SW 1271 (cell line): ENCODE measurements around the gene E2F3.
"Not testable (repeated sequence)": the region's sequence is repeated elsewhere in the genome, so short reads cannot be mapped to it uniquely, and the experiment has no call there.

Experiments used
- DNase-seq, 2 experiments: peaks; one replicate each; lab custom pipeline; 2025; lab: John Stamatoyannopoulos, UW

The E2F3 gene

DNA sequence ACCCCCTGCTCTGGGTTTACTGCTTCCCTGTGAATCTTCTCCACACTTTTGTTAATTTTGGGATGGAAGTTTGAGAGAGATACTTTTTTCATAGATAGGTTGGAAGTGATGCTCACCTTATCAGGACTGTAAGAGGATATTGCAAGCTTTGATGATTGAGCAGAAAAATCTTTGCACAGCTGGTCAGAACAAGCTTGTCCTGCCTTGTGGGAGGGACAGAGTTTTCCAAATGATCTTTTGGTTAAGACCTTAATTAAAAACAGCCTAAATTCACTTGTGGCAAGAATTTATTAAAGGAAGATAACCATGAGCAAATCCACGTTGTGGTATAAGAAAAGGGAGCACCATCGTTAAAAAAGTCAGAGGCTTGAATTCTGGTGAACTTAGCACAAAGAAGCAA lies 32.2 kb downstream of the E2F3 start:
- DNase-seq: no peak

DNA sequence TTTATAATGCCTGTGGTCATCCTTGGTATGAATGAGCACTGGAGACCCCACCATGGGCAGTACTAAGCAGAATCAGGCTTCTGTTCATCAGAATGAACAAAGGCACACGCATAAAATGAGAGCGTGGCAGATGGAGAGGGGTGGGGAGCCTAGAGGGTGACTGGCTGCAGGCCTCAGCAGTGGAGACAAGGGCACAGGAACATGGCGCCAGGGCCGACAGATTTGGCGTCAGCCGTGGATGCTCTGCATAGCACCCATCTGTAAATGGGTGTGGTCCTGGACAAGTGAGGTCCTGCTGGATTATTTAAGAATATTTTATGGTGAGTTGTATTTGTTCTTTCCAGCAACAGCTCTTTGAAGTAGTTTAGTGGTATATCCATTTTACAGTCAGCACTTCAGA lies 33.1 kb downstream of the E2F3 start:
- DNase-seq: no peak

DNA sequence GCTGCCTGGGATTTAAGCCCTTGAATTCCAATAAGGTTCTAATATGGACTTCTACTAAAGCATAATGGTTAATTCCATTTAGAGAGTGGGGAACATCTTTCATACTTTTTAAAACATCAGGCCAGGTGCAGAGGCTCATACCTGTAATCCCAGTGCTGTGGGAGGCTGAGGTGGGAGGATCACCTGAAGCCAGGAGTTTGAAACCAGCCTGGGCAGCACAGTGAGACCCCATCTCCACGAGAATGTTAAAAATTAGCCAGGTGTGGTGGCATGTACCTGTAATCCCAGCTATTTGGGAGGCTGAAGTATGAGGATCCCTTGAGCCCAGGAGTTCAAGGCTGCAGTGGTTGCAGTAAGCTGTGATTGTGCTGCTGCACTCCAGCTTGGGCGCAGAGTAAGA lies 35.0 kb downstream of the E2F3 start:
- no peak for DNase-seq

DNA sequence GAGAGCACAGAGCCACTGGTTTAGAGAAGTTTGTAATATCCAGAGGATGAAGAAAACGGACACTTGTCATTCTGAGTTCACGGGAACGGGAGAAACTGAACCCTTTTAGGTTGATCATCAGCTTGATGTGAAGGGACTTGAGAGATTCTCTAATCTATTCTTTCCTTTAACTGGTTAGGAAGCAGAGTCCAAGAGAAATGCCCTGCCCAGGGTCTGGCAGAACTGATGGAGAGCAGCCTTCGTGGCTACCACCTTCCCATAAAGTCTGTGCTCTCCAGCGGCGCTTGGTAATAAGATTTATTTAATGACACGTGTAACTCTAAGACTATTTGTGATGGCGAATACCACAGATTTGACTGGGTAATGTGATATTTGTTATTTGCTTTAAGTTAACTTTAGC lies 36.0 kb downstream of the E2F3 start:
- no peak for DNase-seq

DNA sequence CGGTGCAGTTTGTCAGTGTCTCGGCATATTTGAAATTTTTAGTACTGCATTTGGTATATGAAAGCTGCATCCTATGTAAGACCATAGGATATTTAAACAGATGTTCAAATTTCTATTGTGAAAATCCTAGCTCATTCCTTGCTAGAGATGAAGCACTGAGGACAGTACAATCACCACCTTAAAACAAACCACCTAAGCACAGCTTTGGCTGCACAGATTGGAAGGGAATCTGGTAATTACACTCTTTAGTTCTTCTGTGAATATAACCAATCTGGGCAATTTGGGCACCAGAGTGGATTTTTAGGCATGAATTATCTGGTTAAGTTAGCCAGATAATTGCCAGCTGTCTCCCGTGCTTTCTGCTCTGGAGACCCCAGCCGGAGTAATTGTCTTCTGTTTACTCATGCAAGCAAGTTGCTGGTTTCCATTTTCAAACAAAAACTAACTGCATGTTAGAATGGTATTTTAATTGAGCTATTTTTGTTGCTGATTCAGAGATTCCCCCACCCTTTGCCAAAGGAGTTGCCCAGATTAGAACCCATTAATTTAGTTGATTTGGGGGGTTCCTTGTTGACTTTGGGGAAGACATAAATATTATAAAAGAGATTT lies 36.9 kb downstream of the E2F3 start:
- DNase-seq: no peak

DNA sequence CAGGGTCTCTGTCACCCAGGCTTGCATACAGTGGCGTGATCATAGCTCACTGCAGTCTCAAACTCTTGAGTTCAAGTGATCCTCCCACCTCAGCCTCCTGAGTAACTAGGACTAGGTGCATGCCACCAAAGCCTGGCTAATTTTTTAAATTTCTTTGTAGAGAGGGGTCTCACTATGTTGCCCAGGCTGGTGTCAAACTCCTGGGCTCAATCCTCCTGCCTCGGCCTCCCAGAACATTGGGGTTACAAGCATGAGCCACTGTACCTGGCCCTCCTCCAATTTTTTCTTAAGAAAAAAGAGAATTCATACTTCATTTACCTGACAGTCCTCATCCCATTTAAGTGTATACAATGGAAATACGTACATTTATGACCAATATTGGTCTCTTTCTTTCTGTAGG lies 37.9 kb downstream of the E2F3 start:
- DNase-seq: no peak

DNA sequence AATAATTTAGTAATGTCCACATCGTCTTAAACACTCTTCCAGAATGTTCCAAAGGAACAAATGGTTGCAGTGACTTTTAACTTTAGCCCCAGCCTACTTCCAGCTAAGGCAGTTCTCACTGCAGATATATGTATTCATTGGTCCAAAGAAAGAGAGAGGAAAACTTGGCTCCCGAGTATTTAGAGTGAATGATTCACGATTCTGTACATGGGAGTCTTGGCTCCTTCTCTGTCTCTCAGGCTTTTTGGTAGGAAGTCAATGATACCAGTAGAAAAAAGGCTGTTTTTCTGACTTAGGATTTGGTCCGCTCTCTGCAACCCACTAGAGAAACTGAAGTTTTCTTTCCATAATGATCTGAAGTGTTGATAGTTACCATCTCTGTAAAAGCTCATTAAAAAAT lies 38.6 kb downstream of the E2F3 start:
- DNase-seq: no peak

DNA sequence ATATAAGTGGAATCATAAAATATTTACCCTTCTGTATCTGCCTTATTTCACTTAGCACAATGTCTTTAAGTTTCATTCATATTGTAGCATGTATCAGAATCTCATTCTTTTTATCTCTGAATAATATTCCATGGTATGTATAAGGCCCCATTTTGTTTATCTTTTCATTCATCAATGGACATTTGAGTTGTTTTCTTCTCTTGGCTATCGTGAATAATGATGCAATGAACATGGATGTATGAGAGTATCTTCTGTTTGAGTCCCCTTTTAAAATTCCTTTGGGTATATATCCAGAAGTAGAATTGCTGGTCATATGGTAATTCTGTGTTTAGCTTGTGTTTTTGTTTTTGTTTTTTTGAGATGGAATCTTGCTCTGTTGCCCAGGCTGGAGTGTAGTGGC lies 39.6 kb downstream of the E2F3 start:
- DNase-seq: no peak

DNA sequence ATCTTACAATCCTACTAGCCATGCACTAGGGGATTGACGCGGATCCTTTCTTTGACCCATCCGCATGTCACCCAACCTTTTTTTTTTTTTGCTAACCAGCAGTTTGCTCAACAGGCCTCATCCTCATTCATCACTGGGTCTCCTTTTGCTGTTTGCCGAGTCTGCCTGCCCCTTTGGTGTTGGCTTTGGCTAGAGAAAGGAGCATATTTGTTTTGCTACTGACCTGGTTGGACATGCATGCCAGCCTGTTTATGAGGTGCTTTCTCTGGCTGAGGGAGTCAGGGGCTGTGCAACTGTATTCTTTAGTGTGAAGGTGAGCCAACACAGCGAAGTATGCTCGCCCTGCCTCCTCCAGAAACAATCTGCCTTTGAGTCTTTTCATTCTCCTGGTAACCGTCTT lies 40.2 kb downstream of the E2F3 start:
- no peak for DNase-seq

DNA sequence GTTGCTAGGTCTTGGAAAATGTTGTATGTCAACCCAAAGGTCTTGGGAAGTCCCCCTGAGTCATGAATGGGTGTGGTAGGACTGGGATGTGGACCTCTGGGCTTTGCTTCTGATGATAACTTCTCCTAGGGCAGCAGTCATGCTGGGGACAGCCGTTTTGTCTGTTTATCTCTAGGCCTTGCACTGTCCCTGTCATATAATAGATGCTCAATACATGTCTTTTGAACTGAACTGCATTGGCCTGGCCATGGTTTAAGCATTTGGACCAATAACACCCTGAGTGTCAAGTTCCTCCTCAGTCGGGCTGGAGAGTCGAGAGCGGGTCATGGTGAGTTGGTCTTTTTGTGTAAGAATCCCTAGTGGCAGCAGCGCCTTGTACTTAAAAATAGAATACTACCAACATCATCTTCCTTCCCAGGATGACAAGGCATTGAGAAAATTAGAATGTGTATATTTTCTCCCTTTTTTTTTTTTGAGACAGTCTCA lies 43.1 kb downstream of the E2F3 start:
- DNase-seq: peak in 1 of 2 experiments; percentile 15

DNA sequence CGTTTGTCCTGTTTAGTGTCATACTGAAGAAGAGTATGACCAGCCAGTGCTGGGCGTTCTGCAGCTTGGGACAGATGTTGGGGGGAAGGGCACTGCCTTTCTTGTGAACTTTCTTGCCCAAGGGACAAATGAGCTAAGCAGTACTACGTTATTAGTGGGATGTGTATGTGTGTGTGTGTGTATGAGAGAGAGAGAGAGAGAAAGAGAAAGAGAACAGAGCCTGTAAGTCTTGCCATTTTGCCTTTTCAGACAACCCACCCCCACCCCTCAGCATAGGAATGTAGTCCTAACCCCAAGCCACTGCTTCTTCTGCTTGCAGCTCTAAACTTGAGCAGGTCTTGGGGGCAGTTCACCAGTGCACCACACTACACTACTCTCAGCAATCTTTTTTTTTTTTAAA lies 45.5 kb downstream of the E2F3 start:
- no peak for DNase-seq

DNA sequence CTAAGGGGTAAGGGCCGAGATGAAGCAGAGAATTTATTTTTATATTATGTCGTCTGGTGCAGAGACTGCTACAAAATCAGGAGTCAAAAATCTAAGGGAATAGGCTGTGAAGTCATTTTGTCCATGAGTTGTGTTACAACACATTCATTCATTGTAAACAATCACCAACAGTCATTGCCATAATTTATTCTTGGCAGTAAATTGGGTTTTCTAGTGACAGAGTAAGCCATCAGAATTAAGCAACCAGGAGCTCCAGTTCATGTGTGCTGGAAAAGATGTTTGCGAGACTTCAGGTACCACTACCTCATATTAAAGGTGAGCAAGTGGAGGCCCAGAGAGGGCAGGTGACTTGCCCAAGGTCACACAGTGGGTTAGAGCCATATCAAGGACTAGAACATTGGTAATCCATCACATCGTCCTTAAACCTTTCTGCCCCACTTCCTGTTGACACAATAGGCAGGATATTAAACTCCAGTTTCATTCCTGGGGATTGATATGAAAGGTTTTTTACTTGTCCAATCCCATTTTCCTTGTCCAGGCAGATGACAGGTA lies 46.0 kb downstream of the E2F3 start:
- DNase-seq: no peak

DNA sequence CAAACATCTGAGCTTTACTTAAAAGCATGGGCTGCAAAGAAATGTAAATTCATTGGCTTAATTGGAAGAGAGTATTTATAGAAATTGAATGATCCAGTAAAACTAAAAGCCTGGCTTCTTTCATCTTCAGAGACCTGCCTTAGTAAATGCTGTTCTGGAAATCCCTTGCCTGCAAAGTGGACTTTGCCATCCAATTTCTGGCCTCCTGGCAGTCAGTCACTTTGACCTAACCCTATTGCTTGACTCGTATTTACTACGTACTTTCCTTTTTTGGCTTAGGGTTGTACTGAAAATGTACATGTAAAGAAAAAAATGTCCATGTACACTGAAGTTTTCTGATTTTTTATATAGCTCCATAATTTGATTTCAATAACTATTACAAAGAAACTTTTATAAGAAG lies 47.1 kb downstream of the E2F3 start:
- DNase-seq: no peak

DNA sequence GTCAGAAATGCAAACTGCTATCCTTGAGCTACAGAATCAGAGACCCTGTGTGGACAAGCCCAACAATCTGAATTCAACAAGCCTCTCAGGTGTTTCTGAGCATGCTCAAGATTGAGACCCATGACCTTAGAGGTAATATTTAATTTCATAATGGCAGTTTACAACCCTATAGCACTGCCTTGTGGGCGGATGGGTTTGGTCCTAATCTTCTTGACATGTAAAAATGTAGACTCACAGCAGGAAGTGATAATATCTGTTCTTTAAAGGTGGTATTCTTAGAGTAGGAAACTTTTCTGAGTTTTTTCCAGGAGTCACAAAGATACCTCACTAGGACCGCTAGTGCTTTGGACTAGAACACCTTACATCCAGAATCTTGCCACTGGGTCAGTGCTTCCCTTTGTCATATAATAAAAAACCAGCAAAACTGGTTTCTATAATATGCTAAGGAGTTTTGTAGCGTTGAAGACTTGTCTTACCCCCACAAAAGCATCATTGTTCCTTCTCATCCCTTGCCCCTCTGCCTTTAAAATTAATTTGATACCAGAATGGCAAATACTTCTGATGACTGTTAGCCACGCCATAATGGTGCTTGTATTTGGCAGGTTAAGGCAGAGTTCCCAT lies 52.6 kb downstream of the E2F3 start:
- no peak for DNase-seq

DNA sequence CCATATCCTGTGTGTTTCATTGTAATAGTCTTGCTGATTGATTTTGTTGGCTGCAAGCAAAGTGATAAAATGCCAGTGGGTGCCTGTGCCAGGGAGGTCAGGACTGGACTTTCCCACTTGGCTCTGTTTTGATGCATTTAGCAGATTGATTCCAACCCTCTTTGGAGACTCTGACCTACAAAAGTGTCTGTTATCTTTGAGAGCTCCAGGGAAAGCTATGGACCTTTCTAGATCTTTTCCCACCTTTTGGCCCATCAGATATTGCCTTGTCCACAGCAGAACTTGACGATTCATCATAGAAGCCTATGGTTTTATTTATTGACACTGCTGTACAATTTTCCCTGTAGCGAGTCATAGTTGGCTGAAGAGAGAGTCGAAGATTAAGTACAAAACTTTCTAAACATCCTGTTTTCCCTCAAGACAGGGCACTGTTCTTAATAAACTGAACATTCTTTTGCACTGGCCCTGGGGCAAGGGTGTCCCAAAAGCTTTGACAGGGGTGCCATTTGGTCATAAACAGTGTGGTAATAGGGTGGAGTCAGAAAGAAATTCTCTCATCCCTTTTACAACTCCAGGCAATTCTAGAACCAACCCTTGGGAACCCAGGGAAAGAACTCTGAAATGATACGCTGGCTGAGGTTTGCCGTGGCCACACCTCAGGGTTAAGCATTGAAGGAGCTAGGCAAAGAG lies 53.7 kb downstream of the E2F3 start:
- DNase-seq: no peak

DNA sequence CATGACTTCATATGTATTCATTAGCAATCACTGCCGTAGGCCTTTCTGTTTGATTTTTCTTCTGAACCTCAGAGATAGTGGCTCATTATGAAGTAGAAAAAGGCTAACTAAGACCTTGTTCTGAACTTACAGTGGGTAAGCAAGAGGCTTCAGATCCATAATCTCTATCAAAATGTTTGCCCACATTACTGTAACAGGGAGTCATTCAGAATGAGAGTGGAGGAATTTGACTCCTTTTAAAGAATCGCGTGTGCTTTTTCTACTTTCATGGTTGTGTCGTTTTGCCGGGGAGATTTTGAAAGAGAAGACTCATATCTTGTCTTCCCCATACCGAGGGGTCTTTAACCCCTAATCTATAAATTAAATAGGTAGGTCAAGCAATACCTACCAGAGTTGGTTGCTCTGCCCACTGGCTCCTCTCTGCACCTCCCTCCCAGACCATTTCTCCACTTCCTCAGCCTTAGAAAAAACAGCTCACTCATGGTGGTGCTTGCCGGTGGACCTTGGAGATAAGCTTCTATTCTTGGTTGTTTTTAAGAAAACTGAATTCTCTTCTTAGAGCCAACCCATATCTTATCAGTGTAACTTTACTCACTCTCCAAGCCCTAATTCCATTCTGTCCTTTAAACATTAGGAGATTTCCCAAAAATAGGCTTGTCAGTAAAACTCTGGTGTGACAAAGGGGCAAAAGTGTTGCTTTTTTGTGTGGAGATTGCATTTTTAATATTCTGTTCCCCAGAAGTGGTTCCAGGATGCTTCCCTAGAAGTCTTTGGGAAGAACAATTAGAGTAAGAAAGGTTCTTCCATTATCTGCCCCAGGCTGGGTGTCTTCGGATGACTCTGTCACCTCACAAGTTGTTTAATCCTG lies 56.6 kb downstream of the E2F3 start:
- no peak for DNase-seq

DNA sequence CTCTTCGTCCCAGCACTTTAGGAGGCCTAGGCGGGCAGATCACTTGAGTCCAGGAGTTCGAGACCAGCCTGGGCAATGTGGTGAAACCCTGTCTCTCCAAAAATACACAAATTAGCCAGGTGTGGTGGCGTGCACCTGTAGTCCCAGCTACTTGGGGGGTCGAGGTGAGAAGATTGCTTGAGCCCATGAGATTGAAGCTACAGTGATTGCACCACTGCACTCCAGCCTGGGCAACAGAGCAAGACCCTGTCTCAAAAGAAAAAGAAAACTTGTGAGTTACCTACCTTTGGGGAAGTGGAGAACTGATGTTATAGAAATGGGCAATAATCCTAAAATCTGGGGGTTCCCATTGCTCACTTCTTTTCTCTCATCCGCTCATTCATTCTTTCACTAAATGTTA lies 58.0 kb downstream of the E2F3 start:
- DNase-seq: no peak

DNA sequence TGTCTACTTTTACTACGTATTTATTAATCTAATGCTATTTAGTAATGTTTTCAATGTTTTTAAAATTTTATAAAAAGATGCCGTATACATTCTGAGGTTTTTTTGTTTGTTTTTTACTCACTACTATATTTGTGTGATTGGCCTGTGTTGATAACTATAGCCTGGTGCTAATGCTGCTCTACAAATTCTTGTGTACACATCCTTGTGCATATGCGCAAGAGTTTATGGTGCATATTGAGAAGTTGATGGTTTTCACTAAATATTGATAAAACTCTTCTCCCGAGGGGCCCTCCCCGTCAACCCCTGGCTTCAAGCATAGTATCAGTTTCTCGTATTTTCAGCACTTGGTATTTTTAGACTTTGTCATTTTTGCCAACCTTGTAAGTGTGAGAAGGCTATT lies 59.9 kb downstream of the E2F3 start:
- no peak for DNase-seq

DNA sequence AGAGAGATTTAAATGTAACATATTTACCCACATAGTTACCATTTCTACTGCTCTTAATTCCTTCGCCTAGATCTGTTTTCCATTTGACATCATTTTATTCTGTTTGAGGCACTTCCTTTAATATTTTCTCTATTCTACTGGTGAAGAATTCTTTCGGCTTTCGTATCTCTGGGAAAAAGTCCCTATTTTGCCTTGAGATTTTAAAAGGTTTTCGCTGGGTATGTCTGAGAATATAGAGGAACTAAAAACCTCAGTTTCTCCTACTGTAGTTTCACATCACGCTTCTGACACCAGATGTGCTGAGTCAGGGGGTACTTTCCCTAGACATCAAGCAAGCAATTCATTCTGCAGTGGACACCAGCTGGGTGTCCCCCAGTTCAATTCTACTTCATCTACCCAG lies 61.7 kb downstream of the E2F3 start:
- DNase-seq: no peak

DNA sequence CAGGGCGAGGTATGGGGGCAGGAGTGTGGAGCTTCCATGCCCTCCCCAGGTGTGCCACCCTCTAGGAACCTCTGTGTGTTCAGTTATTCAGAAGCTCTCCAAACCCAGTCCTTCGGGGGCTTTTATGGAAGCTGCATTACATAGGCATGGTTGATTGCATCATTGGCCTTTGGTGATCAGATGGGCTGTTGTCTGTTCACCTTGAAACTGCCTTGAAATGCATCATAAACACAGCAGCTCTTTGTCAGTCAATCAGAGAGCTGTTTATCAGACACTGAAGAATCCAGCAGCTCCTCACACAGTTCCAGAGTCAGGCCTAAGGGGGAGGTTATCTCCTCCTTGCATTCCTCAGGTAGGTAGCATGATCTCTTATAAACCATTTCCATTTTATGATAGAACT lies 62.4 kb downstream of the E2F3 start:
- DNase-seq: no peak

DNA sequence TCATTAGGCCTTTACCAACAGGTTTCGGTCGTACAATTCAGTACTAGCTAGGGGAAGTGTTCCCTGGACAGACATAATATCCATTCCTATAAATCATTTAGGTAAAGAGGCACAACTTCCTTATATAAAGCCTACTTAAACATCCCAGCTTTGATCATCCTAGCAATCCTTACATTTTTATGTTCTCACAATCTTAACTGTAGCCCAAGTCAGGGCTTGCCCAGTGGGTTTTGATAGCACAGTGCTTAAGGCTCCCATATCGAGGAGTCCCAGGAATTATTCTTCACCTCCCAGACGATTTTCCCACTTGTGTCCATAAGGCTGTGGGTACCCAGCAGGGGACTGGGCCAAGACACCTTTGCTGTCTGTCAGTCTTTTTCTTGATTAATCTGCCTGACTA lies 63.2 kb downstream of the E2F3 start:
- no peak for DNase-seq

DNA sequence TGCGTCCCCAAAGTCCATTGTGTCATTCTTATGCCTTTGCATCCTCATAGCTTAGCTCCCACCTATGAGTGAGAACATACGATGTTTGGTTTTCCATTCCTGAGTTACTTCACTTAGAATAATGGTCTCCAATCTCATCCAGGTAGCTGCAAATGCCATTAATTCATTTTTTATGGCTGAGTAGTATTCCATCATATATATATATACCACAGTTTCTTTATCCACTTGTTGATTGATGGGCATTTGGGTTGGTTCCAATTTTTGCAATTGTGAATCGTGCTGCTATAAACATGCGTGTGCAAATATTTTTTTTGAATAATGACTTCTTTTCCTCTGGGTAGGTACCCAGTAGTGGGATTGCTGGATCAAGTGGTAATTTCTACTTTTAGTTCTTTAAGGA lies 63.9 kb downstream of the E2F3 start:
- DNase-seq: not testable (repeated sequence)
